ENCODE data around the gene WFS1.
A peak's percentile ranks its signal among the peaks of the same experiment; 100 is the strongest.

WFS1 gene

GRCh38 chr4:6327220-6327917 is 57.7 kb downstream of the WFS1 start:
- peak in 1 of 2 experiments; percentile 24 for DNase-seq

GRCh38 chr4:6328526-6328925 is 58.9 kb downstream of the WFS1 start:
- no peak for DNase-seq

GRCh38 chr4:6329478-6330383 is 60.1 kb downstream of the WFS1 start:
- no peak for DNase-seq

- no peak for DNase-seq
Observed at GRCh38 chr4:6330384-6330767, 60.7 kb downstream of the WFS1 start.

- no peak for DNase-seq
Observed at GRCh38 chr4:6331018-6331417, 61.4 kb downstream of the WFS1 start.

GRCh38 chr4:6331468-6331867 is 61.8 kb downstream of the WFS1 start:
- DNase-seq, result no peak

GRCh38 chr4:6332042-6332668 is 62.5 kb downstream of the WFS1 start:
- DNase-seq, result no peak

- no peak for DNase-seq
Observed at GRCh38 chr4:6332669-6333050, 63.0 kb downstream of the WFS1 start.

GRCh38 chr4:6333301-6334202 is 63.9 kb downstream of the WFS1 start:
- DNase-seq, result no peak

- DNase-seq, result no peak
Observed at GRCh38 chr4:6334203-6334887, 64.7 kb downstream of the WFS1 start.

GRCh38 chr4:6335040-6335590 is 65.5 kb downstream of the WFS1 start:
- no peak for DNase-seq

GRCh38 chr4:6336166-6336565 is 66.5 kb downstream of the WFS1 start:
- DNase-seq, result no peak

- no peak for DNase-seq
Observed at GRCh38 chr4:6337331-6337935, 67.8 kb downstream of the WFS1 start.

- no peak for DNase-seq
Observed at GRCh38 chr4:6338175-6338950, 68.7 kb downstream of the WFS1 start.

GRCh38 chr4:6338951-6339817 is 69.5 kb downstream of the WFS1 start:
- no peak for DNase-seq

GRCh38 chr4:6339818-6340445 is 70.3 kb downstream of the WFS1 start:
- no peak for DNase-seq

GRCh38 chr4:6340446-6341015 is 70.9 kb downstream of the WFS1 start:
- no peak for DNase-seq

- no peak for DNase-seq
Observed at GRCh38 chr4:6341696-6342095, 72.0 kb downstream of the WFS1 start.
